A549 (cell line): ENCODE data around the gene RASSF9. TPM values are rescaled to one million over a fixed set of nuclear protein-coding genes. Genes with fewer than 3 reads are reported as not detected.
A peak's percentile ranks its signal among the peaks of the same experiment; 100 is the strongest.

ENCODE experiments used
- ATAC-seq, 2 experiments: fragments of 200-7000 bp in 1 of 2; fragments of >200 bp in 1 of 2; cut with Nextera tagmentation in 1 of 2; cut with Tn5 transposase in 1 of 2; 3 replicates each; pipeline versions ENCODE4 v1.8.0 to v1.9.1; 2018 to 2020; ENCODE audit warnings: mild to moderate bottlenecking in 1 of 2, moderate library complexity in 1 of 2
- CTCF ChIA-PET: fragments of 300-600 bp; sonication (Branson Sonifier 250); formaldehyde crosslinking; extraction: SDS; loops from one replicate; lab custom pipeline; 2021; ENCODE audit warnings: antibody characterized with exemption, inconsistent platforms; lab: Yijun Ruan, JAX
- POLR2A ChIA-PET: fragments of 350-600 bp; formaldehyde crosslinking; extraction: SDS; loops from one replicate; lab custom pipeline; 2021; ENCODE audit warnings: antibody characterized with exemption, inconsistent platforms; lab: Yijun Ruan, JAX
- DNase-seq, 2 experiments: peaks; one replicate each; pipeline versions ENCODE4 v3.0.0 to v3.0.0-alpha.2; 2011 to 2016; ENCODE audit warnings: low read depth in 1 of 2, low spot score in 1 of 2
- FAIRE-seq: peaks from 2 replicates; lab custom pipeline; 2011; peaks lifted over from hg19 to GRCh38; lab: Jason Lieb, UNC
- H3K27ac ChIP-seq, 2 experiments: fragments of >200 bp; sonication (Bioruptor Twin); formaldehyde crosslinking; 3 replicates each; pipeline ENCODE4 v1.5.1; 2016 to 2017
- H3K4me1 ChIP-seq: fragments of >200 bp; sonication (Bioruptor Twin); formaldehyde crosslinking; 3 replicates; pipeline ENCODE4 v1.6.1; 2016
- H3K4me2 ChIP-seq: fragments of >200 bp; sonication (Bioruptor Twin); formaldehyde crosslinking; 3 replicates; pipeline ENCODE4 v1.6.1; 2016
- H3K4me3 ChIP-seq: fragments of >200 bp; sonication (Bioruptor Twin); formaldehyde crosslinking; 3 replicates; pipeline ENCODE4 v1.5.1; 2016
- H3K9me3 ChIP-seq: fragments of >200 bp; sonication (Bioruptor Twin); formaldehyde crosslinking; 3 replicates; pipeline ENCODE4 v1.6.1; 2016
- BHLHE40 ChIP-seq: IDR thresholded peaks from 2 replicates; pipeline ENCODE4 v1.6.1; 2012; ENCODE audit warnings: low read depth, low read length, inconsistent platforms
- CBX8 ChIP-seq: fragments of 200-600 bp; sonication (generic); IDR thresholded peaks from 2 replicates; pipeline ENCODE4 v1.6.1; 2016
- CTCF ChIP-seq: fragments of >200 bp; sonication (Bioruptor Twin); formaldehyde crosslinking; IDR thresholded peaks from 3 replicates; pipeline ENCODE4 v1.5.1; 2016
- EP300 ChIP-seq, 2 experiments: fragments of >200 bp; sonication (Bioruptor Twin); formaldehyde crosslinking; IDR thresholded peaks; 2 replicates in 1 of 2; 3 replicates in 1 of 2; pipeline ENCODE4 v1.6.1; 2016 to 2017
- ESRRA ChIP-seq: fragments of 150-350 bp; IDR thresholded peaks from 2 replicates; pipeline ENCODE4 v1.6.1; 2014; ENCODE audit warnings: mild to moderate bottlenecking, low read length, borderline replicate concordance
- FOXS1 ChIP-seq: fragments of 250-450 bp; sonication (Bioruptor Pico); IDR thresholded peaks from 2 replicates; pipeline ENCODE4 v1.5.0; 2020; ENCODE audit warnings: mild to moderate bottlenecking, moderate library complexity
- GATA3 ChIP-seq: IDR thresholded peaks from 2 replicates; pipeline ENCODE4 v1.6.1; 2012; ENCODE audit warnings: borderline replicate concordance
- HDAC2 ChIP-seq: fragments of 200-600 bp; sonication (generic); IDR thresholded peaks from 2 replicates; pipeline ENCODE4 v1.6.1; 2016
- JUN ChIP-seq, 2 experiments: fragments of >200 bp; sonication (Bioruptor Twin); formaldehyde crosslinking; IDR thresholded peaks; 2 replicates in 1 of 2; 3 replicates in 1 of 2; pipeline ENCODE4 v1.6.1; 2016 to 2017
- KDM1A ChIP-seq: fragments of 200-600 bp; sonication (generic); IDR thresholded peaks from 2 replicates; pipeline ENCODE4 v1.6.1; 2016; ENCODE audit warnings: low read depth, mild to moderate bottlenecking
- KDM5A ChIP-seq: fragments of 200-600 bp; sonication (generic); IDR thresholded peaks from 2 replicates; pipeline ENCODE4 v1.6.1; 2016; ENCODE audit warnings: antibody characterized with exemption, mild to moderate bottlenecking
- MAFK ChIP-seq: fragments of 450-650 bp; IDR thresholded peaks from 2 replicates; pipeline ENCODE4 v1.6.1; 2014; ENCODE audit not compliant: partially characterized antibody
- NFE2L2 ChIP-seq: fragments of 150-350 bp; conservative IDR thresholded peaks from 2 replicates; pipeline ENCODE4 v1.6.1; 2014; ENCODE audit warnings: low read length
- PBX3 ChIP-seq: IDR thresholded peaks from 2 replicates; pipeline ENCODE4 v1.6.1; 2012
- PHF8 ChIP-seq: fragments of 200-600 bp; sonication (generic); IDR thresholded peaks from 2 replicates; pipeline ENCODE4 v1.6.1; 2016; ENCODE audit warnings: low read depth, mild to moderate bottlenecking, antibody characterized with exemption, moderate library complexity, borderline replicate concordance
- POLR2AphosphoS2 ChIP-seq: conservative IDR thresholded peaks from 2 replicates; pipeline ENCODE4 v1.6.1; 2012; ENCODE audit warnings: low read length, improper control_type of control experiment, inconsistent platforms
- RAD21 ChIP-seq, 2 experiments: fragments of >200 bp in 1 of 2; sonication (Bioruptor Twin) in 1 of 2; formaldehyde crosslinking in 1 of 2; IDR thresholded peaks in 1 of 2; conservative IDR thresholded peaks in 1 of 2; 2 replicates in 1 of 2; 3 replicates in 1 of 2; pipeline ENCODE4 v1.6.1; 2012 to 2018; ENCODE audit warnings: inconsistent platforms in 1 of 2
- RARB ChIP-seq: fragments of 250-450 bp; sonication (Bioruptor Pico); IDR thresholded peaks from 2 replicates; pipeline ENCODE4 v1.8.0; 2021; ENCODE audit warnings: mild to moderate bottlenecking, moderate library complexity
- RNF2 ChIP-seq: fragments of 200-600 bp; sonication (generic); IDR thresholded peaks from 2 replicates; pipeline ENCODE4 v1.6.1; 2016; ENCODE audit warnings: low read depth, mild to moderate bottlenecking, antibody characterized with exemption, moderate library complexity, borderline replicate concordance
- SREBF2 ChIP-seq: fragments of 450-650 bp; IDR thresholded peaks from 2 replicates; pipeline ENCODE4 v1.6.1; 2014; ENCODE audit warnings: mild to moderate bottlenecking, moderate library complexity
- TP53 ChIP-seq: fragments of 250-450 bp; sonication (Bioruptor Pico); IDR thresholded peaks from 2 replicates; pipeline ENCODE4 v1.5.0; 2021; ENCODE audit warnings: mild to moderate bottlenecking, moderate library complexity
- ZC3H11A ChIP-seq: fragments of 450-650 bp; IDR thresholded peaks from 2 replicates; pipeline ENCODE4 v1.6.1; 2014; ENCODE audit warnings: antibody characterized with exemption, mild to moderate bottlenecking
- polyA plus RNA-seq, 4 experiments: library from polyadenylated mRNA; depleted of rRNA in 3 of 4; stranded (reverse); fragments of >200 nt; fragmentation: RNase III in 1 of 4; extraction: RNeasy Plus Mini Kit Qiagen cat#74134 plus additional on column Dnase treatment in 1 of 4; gene quantifications; 2 replicates in 3 of 4; 3 replicates in 1 of 4; pipeline ENCODE4 v1.2.3, GENCODE V29; 2011 to 2017
- TF ChIP-seq, protein P1 (sequence below): IDR thresholded peaks from 2 replicates; pipeline ENCODE4 v1.6.1; 2012
- TF ChIP-seq, protein P2 (sequence below): fragments of 250-450 bp; sonication (Bioruptor Pico); IDR thresholded peaks from 2 replicates; pipeline ENCODE4 v1.5.0; 2020; ENCODE audit warnings: low read depth, mild to moderate bottlenecking, moderate library complexity
- TF ChIP-seq, protein P3 (sequence below): fragments of 250-450 bp; sonication (Bioruptor Pico); IDR thresholded peaks from 2 replicates; pipeline ENCODE4 v1.5.0; 2021; ENCODE audit warnings: mild to moderate bottlenecking, moderate library complexity, borderline replicate concordance
- TF ChIP-seq, protein P4 (sequence below): fragments of >200 bp; sonication (Bioruptor Twin); formaldehyde crosslinking; IDR thresholded peaks from 3 replicates; pipeline ENCODE4 v1.6.1; 2016
- TF ChIP-seq, protein P5 (sequence below): fragments of 200-600 bp; sonication (generic); IDR thresholded peaks from 2 replicates; pipeline ENCODE4 v1.6.1; 2016; ENCODE audit warnings: antibody characterized with exemption, mild to moderate bottlenecking, moderate library complexity

The RASSF9 gene
- polyA plus RNA-seq, 2 of the 4 experiments (the other 2 are of a cell fraction): 0.98 to 5.6 TPM

- TF ChIP-seq CTCF (no peak), KDM5A (no peak), EP300 (IDR thresholded peaks at IDR 0.05) (peak; percentile 51 to 69; a peak in 3 of 5 replicates), PBX3 (no peak), NFE2L2 (no peak), POLR2AphosphoS2 (no peak), BHLHE40 (no peak), FOXS1 (no peak), HDAC2 (no peak), JUN (IDR thresholded peaks at IDR 0.05) (0 out of 5 replicates have a peak, but pooled peaks of 1 of the 2 experiments have one; percentile 53), GATA3 (peak; percentile 90)
- TF ChIP-seq, protein P1, sequence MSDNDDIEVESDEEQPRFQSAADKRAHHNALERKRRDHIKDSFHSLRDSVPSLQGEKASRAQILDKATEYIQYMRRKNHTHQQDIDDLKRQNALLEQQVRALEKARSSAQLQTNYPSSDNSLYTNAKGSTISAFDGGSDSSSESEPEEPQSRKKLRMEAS: no peak; the same call in 1 of the 2 replicates
- TF ChIP-seq, protein P2, sequence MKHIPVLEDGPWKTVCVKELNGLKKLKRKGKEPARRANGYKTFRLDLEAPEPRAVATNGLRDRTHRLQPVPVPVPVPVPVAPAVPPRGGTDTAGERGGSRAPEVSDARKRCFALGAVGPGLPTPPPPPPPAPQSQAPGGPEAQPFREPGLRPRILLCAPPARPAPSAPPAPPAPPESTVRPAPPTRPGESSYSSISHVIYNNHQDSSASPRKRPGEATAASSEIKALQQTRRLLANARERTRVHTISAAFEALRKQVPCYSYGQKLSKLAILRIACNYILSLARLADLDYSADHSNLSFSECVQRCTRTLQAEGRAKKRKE (CRISPR knock-in tag): no peak
Observed at GRCh38 chr12:85821759-85822158, 14.4 kb downstream of the RASSF9 start (continued).

DNA sequence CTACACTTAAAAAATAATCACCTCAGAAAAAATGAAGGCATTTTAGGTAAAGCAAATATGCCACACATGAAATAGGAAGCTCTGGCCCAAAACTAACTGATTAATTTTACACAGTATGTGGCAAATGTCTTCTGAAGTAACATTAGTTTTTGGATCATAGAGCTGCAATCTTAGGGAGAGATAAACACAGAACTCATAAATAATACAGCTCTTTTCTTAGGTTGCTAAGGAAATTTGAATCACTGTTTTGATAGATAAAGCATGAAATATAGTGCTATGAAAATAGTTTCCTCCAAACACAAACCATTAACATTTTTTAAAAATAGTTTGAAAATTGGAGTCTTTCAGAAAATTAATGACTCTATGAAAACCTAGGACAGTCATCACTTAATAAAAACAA is 15.0 kb downstream of the RASSF9 start:
- H3K4me2 ChIP-seq: peak overlapping the region; percentile 71
- FAIRE-seq: no peak
- TF ChIP-seq RNF2 (no peak), PHF8 (no peak), ESRRA (no peak), NFE2L2 (no peak), KDM1A (no peak), BHLHE40 (no peak), TP53 (CRISPR knock-in tag) (no peak), SREBF2 (no peak), RAD21 (conservative IDR thresholded peaks at IDR 0.05 in 1 of 2, IDR thresholded peaks at IDR 0.05 in 1 of 2) (no peak), MAFK (no peak), ZC3H11A (no peak), CBX8 (no peak), RARB (CRISPR knock-in tag) (no peak)
- TF ChIP-seq, protein P3, sequence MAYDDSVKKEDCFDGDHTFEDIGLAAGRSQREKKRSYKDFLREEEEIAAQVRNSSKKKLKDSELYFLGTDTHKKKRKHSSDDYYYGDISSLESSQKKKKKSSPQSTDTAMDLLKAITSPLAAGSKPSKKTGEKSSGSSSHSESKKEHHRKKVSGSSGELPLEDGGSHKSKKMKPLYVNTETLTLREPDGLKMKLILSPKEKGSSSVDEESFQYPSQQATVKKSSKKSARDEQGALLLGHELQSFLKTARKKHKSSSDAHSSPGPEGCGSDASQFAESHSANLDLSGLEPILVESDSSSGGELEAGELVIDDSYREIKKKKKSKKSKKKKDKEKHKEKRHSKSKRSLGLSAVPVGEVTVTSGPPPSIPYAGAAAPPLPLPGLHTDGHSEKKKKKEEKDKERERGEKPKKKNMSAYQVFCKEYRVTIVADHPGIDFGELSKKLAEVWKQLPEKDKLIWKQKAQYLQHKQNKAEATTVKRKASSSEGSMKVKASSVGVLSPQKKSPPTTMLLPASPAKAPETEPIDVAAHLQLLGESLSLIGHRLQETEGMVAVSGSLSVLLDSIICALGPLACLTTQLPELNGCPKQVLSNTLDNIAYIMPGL (CRISPR knock-in tag): no peak
- TF ChIP-seq, protein P2 (CRISPR knock-in tag): no peak
- TF ChIP-seq, protein P4, sequence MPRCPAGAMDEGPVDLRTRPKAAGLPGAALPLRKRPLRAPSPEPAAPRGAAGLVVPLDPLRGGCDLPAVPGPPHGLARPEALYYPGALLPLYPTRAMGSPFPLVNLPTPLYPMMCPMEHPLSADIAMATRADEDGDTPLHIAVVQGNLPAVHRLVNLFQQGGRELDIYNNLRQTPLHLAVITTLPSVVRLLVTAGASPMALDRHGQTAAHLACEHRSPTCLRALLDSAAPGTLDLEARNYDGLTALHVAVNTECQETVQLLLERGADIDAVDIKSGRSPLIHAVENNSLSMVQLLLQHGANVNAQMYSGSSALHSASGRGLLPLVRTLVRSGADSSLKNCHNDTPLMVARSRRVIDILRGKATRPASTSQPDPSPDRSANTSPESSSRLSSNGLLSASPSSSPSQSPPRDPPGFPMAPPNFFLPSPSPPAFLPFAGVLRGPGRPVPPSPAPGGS: no peak
- TF ChIP-seq, protein P5, sequence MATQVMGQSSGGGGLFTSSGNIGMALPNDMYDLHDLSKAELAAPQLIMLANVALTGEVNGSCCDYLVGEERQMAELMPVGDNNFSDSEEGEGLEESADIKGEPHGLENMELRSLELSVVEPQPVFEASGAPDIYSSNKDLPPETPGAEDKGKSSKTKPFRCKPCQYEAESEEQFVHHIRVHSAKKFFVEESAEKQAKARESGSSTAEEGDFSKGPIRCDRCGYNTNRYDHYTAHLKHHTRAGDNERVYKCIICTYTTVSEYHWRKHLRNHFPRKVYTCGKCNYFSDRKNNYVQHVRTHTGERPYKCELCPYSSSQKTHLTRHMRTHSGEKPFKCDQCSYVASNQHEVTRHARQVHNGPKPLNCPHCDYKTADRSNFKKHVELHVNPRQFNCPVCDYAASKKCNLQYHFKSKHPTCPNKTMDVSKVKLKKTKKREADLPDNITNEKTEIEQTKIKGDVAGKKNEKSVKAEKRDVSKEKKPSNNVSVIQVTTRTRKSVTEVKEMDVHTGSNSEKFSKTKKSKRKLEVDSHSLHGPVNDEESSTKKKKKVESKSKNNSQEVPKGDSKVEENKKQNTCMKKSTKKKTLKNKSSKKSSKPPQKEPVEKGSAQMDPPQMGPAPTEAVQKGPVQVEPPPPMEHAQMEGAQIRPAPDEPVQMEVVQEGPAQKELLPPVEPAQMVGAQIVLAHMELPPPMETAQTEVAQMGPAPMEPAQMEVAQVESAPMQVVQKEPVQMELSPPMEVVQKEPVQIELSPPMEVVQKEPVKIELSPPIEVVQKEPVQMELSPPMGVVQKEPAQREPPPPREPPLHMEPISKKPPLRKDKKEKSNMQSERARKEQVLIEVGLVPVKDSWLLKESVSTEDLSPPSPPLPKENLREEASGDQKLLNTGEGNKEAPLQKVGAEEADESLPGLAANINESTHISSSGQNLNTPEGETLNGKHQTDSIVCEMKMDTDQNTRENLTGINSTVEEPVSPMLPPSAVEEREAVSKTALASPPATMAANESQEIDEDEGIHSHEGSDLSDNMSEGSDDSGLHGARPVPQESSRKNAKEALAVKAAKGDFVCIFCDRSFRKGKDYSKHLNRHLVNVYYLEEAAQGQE: no peak

More for the DNA sequence above, 15.0 kb downstream of the RASSF9 start:
- POLR2A ChIA-PET: no interaction called here
- CTCF ChIA-PET: interaction anchor here (1.1 to 1.8 kb wide), 2 partner anchors 46 to 245 kb away, joined by 4 to 6 read pairs; no protein-coding TSS in a partner anchor
- ATAC-seq: peak in 1 of 2 experiments; percentile 23; a peak in 2 of 6 replicates
- Histone ChIP-seq H3K27ac (peak overlapping the region; percentile 7 to 72; a peak in 4 of 6 replicates), H3K4me1 (peaks cover 42% of the 10 kb centered on the region), H3K4me3 (no peak overlapping the region), H3K9me3 (no peaks in the 10 kb centered on the region)
- no peak for DNase-seq
